Retinal pigment epithelial cell (primary cell): ENCODE results near the gene FBXO42.
"Not testable (repeated sequence)": the region's sequence is repeated elsewhere in the genome, so short reads cannot be mapped to it uniquely, and the experiment has no call there.

Experiments used
- DNase-seq: peaks from one replicate; pipeline ENCODE4 v3.0.0-alpha.2; 2010; ENCODE audit warnings: low read depth
- H3K4me3 ChIP-seq: 2 replicates; pipeline ENCODE4 v1.5.1; 2011; ENCODE audit warnings: mild to moderate bottlenecking, low read length, control low read depth, moderate library complexity
- CTCF ChIP-seq: conservative IDR thresholded peaks from 2 replicates; pipeline ENCODE4 v1.5.1; 2011; ENCODE audit warnings: low read depth, low read length, control low read depth, inconsistent platforms

The FBXO42 gene

GRCh38 chr1:16217061-16217785, 135.1 kb downstream of the FBXO42 start:
- no peak for TF ChIP-seq CTCF
- peak; percentile 85 for DNase-seq

GRCh38 chr1:16215882-16216753, 136.2 kb downstream of the FBXO42 start:
- no peak for TF ChIP-seq CTCF
- DNase-seq: no peak

More at GRCh38 chr1:16217061-16217785, 135.1 kb downstream of the FBXO42 start:
- peak overlapping the region; percentile 50 for H3K4me3 ChIP-seq

GRCh38 chr1:16215240-16215639, 137.0 kb downstream of the FBXO42 start:
- DNase-seq, H3K4me3 ChIP-seq: not testable (repeated sequence)

More at GRCh38 chr1:16215882-16216753, 136.2 kb downstream of the FBXO42 start:
- H3K4me3 ChIP-seq: peak overlapping the region; percentile 50

GRCh38 chr1:16213544-16213943, 138.7 kb downstream of the FBXO42 start:
- DNase-seq, H3K4me3 ChIP-seq: not testable (repeated sequence)

- no peak for DNase-seq
- H3K4me3 ChIP-seq: no peak overlapping the region
- TF ChIP-seq CTCF: no peak
These were observed 139.3 kb downstream of the FBXO42 start for GRCh38 chr1:16213013-16213412.

GRCh38 chr1:16212251-16212961, 139.9 kb downstream of the FBXO42 start, which contains the start of gene ARHGEF19:
Gene ARHGEF19 (minus strand): TSS chr1:16212652. CDS start chr1:16209054, 3,598 bp downstream.
- no peak within 1 kb of the TSS for H3K4me3 ChIP-seq
- DNase-seq: no peak
- no peak for TF ChIP-seq CTCF

GRCh38 chr1:16211824-16212223, 140.5 kb downstream of the FBXO42 start:
- no peak for DNase-seq
- TF ChIP-seq CTCF: no peak
- no peak overlapping the region for H3K4me3 ChIP-seq
